GM18868 (cell line): ENCODE measurements around the gene TVP23A.
"Not testable (repeated sequence)": the region's sequence is repeated elsewhere in the genome, so short reads cannot be mapped to it uniquely, and the experiment has no call there.

Experiments
- ATAC-seq: cut with Tn5 transposase; IDR thresholded peaks from one replicate; pipeline ENCODE4 v1.9.1; 2021; ENCODE audit warnings: mild to moderate bottlenecking, moderate library complexity; ENCODE audit not compliant: unreplicated experiment

TVP23A gene

DNA sequence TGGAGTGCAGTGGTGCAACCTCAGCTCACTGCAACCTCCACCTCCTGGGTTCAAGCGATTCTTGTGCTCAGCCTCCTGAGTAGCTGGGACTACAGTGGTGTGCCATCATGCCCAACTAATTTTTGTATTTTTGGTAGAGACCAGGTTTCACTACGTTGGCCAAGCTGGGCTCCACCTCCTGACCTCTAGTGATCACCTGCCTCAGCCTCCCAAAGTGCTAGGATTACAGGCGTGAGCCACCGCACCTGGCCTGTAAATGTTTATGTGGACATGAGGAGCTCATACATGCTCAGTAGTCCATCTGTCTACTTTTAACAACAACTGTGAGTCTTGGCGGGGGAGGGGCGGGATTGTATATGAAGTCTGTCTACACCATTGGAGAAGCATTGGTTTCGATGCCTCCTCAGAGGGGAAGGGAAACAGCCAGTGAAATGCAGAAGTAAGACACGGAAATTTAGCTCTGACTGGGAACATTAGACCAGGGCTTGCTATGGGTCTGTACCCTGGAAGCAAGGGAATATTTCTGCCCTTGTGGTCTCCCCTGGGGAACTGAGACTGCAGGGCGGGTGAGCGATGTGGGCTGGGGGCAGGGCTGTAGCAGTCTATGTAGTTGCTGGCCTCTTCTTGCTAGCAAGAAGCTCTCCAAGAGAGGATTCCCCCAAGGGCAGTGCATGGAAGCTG, 65.6 kb downstream of the TVP23A start:
- ATAC-seq = peak; percentile 71

DNA sequence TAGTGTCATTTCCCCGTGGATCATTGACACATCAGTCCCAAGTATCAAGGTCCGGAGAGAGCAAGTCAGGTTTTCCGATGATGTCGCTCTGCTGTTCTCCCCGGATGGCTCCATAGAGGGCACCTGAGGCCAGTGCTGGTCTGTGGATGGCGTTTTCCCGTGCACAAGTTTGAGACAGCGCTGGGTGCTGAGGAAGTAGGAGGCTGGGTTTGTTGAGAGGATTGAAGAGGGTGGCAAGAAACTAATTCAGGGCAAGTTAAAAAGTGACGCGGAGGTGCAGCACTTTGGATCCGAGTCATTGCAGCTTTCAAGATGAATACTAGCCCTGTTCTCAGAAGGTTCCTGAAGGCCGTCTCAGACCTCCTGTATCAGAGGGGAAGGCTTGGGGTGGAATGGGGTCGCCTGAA, 67.3 kb downstream of the TVP23A start:
- ATAC-seq = no peak

DNA sequence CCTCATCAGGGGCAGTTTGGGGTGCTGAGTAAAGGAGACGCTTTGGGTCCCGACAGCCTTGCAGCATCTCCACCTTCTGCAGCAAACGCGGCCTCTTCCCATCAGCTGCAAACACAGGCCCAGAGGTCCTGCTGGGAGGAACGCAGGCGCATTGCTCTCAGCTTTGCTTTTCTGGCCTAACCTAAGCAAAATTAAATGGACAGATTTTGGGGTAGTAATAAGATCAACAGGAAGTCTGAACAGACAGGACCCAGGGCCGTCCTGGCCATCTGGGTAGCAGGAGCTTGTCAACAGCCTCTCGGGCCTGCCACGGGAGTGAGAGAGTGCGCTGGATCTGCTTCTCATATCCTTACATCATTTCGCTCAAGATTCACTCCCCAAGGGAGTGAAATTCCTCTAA, 67.8 kb downstream of the TVP23A start:
- no peak for ATAC-seq

DNA sequence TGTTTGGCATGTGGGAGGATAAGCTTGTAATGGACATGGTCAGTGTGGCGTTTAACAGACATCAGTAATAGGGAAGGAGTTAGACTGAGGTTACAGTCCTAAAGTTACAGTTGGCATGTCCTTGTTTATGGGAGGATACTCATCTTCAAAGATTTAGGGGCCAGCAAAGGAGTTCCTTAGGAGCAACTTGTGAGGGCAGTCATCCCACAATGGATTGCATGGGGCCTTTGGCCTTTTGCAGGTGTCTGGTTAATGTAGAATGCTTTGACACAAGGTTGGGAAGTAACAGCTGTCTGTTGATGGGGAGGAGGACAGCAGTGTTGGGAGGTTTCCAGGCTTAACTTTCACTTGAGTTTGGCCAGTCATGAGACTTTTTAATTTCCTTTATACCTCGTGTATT, 72.8 kb downstream of the TVP23A start:
- no peak for ATAC-seq

DNA sequence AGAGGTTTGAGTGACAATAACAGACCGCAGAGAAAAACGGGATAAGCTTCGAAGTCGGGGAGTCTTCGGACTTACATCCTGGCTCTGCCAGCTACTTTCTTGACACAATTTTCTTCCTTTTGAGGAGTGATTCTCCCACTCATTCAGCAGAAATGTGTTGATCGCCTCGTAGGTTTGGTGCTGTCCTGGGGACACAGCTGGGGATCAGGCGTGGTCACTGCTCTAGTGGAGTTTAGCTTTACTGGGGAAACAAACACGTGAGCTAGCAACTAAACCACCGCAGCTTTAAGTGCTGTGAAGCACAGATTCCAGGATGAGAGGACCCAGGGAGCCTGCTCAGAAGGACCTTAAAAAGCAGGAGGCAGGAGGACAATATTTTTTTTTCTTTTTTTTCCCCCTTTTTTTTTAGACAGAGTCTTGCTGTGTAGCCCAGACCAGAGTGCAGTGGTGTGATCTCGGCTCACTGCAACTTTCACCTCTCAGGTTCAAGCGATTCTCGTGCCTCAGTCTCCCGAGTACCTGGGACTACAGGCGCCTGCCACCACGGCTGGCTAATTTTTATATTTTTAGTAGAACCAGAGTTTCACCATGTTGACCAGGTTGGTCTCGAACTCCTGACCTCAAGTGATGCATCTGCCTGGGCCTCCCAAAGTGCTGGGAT, 74.1 kb downstream of the TVP23A start:
- no peak for ATAC-seq

DNA sequence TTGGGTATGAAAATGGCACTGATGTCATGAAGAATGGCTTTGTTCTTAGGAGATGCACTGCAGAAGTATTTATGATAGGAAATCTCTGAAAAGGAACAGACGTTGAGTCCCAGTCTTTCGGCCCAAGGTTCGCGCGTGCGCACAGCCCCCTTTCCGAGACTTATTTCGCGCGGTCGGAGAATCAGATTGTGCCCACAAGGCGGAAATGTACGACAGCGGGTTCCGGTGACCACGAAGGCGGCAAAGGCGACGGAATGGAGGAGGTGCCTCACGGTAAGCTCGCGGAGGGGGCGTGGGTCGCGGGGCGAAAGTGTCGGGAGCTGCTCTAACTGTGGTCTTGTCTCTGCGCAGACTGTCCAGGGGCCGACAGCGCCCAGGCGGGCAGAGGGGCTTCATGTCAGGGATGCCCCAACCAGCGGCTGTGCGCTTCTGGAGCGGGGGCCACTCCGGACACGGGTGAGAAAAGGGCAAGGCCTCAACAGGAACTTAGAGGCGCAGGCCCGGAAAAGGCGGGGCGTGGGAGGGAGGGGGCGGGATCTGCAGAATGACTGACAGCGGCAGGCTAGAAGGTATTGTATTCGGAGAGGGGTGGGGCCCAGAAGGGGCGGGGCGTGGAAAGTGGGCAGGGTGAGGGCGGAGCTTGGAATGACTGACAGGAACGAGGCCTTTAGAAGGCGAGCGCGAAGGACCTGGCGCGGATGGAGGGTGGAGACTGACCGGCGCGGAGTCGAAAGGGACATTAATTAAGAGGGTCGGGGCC, 74.8 kb downstream of the TVP23A start, which contains the start of gene NUBP1:
Gene NUBP1 (plus strand): TSS at position 233 of the 760 bp plus-strand sequence. CDS start 22 bp downstream, at position 255.
- peak; percentile 89 for ATAC-seq

DNA sequence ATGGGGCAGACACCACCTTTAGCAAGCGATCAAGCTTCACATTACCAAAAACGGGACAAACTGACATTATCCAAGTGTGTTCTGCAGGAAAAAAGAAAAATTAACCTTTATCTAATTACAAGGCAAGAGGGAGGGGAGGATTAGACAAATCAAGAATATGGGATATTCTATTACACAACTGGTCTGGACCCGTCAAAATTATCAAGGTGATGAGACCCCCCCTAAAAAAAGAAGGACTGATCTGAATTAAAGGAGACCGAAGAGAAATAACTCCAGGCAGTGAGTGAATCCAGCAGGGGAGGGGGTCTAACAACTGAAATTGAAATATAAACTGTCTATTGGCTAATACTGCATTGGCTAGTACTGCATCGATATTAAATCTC, 75.4 kb downstream of the TVP23A start:
- ATAC-seq = no peak

DNA sequence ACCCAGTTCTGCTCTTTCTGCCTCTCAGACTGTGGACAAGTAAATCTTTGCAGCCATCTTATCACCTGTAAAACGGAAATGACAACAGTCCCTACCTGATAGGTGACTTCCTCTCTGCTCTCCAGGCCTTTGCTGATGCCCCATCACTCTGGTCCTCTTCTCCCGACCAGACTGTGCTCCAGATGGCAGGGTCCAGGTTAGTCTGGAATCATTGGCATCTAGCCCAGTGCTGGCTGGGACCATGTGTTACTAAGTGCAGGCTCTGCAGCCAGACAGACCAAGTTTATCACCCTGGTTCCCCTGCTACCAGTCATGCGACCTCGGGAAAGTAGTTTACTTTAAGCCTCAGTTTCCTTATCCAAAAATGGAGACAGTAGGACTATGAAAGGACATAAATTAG, 76.8 kb downstream of the TVP23A start:
- ATAC-seq = no peak

DNA sequence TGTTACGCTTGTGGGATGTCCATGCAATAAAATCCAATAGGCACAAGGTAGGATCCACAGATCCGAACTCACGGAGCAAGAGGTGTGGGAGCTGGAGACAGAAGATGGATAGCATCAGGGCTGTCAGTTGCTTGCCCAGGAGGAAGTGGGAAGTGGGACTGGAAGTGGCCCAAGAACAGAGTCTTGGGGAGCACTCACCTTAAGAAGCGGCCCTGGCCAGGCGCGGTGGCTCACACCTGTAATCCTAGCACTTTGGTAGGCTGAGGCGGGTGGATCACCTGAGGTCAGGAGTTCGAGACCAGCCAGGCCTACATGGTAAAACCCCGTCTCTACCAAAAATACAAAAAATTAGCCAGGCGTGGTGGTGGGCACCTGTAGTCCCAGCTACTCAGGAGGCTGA, 77.3 kb downstream of the TVP23A start:
- ATAC-seq = not testable (repeated sequence)

DNA sequence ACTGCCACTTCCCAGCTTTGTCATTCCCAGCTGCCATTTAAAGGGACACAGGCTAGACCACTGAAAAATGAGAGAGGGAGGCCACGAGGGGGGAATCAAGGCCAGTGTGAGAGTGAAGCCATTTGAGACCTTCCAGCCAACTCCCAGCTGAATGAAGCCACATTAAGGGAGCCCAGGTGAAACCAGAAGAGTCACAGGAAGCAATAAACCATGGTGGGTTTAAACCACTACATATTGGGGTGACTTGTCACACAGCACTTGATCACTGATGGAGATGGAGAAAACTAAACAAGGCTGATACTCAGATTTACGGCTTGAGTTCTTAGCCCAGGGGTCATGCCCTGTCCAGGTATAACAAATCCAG, 77.8 kb downstream of the TVP23A start:
- no peak for ATAC-seq

DNA sequence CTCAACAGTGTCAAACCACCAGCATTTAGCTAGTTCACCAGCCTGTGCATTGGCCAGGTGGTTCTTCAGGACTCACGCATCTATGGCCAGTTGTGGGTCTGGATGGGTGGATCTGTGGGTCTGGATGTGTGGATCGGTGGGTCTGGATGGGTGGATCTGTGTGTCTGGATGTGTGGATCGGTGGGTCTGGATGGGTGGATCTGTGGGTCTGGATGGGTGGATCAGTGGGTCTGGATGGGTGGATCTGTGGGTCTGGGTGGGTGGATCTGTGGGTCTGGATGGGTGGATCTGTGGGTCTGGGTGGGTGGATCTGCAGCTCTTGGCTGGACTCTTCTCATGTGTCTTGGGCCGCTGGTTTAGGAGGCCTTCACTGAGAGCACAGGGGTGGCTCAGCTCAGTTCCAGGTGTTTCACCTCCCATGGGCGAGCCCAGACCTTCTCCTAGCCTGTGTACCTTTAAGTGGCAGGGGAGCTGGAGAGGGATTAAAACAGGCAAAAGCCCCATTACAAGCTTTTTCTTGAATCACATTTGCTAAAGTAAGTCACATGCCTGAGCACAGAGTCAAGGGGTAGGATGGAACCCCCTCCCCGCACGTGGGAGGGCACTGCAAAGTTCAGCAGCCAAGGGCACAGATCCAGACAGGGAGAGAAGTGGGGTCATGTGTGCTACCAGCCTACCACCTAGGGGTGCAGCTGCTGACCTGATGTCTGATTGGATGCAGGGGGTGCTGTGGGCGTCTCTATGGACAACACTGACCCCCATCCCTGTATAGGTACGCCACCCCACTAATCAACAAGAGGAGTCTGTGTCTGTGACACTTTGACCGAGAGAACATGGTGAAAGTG, 78.4 kb downstream of the TVP23A start:
- no peak for ATAC-seq

DNA sequence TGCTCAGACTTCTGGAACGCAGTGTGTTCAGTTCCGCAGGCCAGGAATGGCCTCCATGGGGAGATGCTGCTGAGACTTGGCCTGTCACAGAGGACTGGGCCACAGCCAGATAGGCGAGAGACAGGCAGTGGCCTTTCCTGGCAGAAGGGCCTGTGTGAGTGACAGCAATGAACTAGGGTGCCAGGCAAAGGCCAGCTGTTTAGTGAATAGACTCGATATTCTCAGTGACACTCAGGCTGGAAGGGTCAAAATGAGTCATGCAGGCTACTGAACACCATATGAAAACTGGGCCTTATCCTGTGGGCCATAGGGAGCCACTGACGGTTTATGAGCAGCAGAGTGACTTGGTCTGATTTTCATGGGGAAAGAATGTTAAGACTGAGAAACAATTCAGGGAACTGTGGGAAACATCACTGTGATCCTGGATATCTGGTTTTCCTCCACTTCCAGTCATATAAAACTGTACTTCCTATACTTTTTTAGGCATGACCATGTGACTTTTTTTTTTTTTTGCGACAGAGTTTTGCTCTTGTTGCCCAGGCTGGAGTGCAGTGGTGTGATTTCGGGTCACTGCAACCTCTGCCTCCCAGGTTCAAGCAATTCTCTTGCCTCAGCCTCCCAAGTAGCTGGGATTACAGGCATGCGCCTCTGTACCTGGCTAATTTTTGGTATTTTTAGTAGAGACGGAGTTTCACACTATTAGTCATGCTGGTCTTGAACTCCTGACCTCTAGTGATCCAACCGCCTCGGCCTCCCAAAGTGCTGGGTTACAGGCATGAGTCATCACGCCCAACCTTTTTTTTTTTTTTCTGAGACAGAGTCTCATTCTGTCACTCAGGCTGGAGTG, 80.1 kb downstream of the TVP23A start:
- ATAC-seq = peak; percentile 69

DNA sequence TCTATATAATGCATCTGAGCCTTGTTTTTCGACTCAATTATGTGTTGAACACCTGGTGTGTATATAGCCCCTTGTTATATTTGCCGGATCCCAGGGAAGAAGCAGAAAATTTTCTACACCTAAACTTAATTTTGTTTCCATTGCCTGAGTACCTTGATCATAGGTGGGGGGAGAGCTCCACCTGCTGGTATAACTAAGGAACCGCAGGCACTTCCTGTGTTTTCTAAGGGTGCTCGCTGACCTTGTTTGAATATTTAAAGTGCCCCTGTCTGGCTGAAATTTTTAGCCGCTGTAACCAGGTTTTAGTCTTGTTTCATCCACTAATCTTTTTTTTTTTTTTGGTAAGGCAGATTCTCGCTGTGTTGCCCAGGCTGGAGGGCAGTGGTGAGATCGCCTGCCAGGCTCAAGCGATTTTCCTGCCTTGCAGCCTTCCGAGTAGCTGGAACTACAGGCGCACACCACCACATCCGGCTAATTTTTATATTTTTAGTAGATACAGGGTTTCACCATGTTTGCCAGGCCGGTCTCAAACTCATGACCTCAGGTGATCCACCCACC, 81.4 kb downstream of the TVP23A start:
- no peak for ATAC-seq

DNA sequence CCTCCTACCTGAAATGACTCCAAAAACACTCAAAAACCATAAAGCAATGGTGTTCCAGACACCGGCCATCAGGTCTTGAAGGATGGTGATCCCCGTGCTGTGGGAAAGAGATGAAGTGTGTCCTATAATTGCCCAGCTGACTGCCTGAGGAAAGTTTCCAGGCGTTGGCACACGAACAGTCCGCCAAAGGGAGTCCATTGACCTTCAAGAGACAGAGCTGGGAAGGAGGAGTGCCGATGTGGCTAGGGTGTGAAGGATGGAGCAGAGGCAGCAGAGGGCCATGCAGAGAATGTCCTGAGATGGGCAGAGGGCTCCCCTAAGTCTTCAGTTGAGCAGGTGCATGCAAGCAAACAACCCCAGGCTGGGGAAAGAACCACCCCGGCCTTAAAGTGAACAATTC, 86.8 kb downstream of the TVP23A start:
- ATAC-seq = no peak

DNA sequence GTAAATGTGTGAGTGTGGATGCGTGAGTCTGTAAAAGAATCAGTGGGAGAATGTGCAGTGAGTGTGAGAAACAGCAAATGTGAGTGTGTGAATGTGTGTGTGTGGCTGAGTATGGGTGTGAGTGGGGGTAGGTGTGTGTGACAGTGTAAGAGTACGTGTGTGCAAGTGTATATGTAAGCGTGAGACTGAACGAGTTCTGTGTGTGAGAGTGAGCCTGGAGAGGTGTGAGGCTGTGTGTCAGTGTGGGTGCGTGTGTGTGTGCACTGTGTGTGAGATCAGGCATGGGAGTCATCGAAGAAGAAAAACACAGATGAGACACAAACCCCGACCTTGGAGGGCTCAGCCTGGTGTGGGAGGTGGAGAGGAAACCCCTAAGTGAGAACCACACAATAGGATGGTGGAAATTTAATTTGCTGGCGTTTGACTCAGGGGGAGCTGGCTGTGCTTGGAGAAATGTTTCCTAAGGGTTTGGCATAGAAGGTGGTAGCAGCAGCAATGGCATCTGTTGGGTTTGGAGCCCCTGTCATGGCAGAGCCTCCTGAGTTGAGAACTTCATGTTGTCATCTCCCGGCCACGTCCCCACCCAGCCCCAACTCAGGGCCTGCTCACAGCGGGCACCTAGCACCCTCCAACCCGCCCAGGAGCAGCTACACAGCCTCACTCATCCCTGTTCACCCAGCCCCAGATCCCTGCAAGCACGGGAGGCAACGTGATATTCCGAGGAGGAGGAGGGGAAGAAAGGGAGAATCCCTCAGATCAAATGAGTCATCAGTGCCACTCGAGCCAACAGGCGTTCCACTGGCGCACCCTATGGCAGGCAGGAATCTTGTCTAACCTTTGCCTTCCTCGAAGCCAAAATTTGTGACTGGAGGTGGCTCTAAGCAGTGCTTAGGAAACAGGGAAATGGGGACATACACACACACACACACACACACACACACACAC, 89.2 kb downstream of the TVP23A start:
- ATAC-seq = no peak

DNA sequence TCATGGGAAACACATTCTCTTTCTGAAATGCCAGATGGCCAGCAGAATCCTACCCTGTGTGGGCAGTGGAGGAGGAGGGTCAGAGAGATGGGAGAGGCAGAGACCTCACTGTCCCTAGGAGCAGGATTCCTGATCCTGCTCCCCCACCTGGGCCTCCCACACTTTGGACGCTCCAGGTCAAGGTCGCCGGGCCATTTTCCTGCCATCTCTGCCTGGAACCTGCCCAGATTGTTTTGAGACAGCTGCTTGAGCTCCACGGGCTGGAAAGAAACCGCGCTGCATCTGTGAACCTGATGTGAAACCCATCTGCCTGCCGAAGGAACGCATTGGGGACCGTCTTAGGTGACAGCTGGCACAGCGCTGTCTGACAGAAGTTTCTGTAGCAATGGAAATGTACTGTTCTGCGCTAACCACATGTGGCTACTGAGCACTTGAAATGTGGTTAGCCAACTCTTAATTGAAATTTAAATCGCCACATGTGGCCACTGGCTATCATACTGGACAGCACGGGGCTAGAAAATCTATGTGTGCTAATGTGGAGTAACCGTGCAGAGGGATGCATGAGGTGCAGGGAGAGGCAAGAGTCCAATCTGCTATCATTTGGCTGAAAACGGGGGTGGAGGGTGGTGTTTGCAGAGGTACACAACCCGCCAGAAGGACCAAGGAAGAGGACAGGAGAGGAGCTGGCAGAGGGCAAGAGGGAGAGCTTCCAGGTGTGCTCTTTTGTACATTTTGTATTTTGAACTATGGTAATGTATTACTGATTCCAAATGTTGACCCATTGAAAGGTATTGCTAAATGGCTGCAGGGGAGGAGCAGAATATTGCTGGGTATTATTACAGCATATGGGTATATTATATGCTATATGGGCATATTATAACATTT, 90.3 kb downstream of the TVP23A start:
- ATAC-seq = no peak
